GM21526 (cell line): ENCODE results near the gene AUTS2.
A peak's percentile ranks its signal among the peaks of the same experiment; 100 is the strongest.

Source experiments
- ATAC-seq: cut with Tn5 transposase; IDR thresholded peaks from one replicate; pipeline ENCODE4 v1.9.1; 2021; ENCODE audit warnings: moderate library complexity; ENCODE audit not compliant: unreplicated experiment, low FRiP score

Gene AUTS2

DNA sequence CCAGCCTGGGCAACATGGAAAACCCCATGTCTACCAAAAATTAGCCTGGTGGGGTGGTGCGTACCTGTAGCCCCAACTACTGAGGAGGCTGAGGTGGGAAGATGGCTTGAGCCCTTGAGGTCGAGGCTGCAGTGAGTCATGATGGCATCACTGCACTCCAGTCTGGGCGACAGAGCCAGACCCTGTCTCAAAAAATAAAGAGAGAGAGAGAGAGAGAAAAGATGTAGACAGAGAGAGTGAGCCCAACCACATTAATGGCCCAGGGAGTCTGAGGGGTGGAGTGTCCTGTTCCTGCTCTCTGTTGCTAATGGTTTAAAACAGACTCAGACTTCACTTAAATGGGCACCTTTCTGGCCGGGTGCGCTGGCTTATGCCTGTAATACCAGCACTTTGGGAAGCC, 1078.0 kb downstream of the AUTS2 start:
- no peak for ATAC-seq

GRCh38 chr7:70678621-70679251, 1080.5 kb downstream of the AUTS2 start:
- no peak for ATAC-seq

DNA sequence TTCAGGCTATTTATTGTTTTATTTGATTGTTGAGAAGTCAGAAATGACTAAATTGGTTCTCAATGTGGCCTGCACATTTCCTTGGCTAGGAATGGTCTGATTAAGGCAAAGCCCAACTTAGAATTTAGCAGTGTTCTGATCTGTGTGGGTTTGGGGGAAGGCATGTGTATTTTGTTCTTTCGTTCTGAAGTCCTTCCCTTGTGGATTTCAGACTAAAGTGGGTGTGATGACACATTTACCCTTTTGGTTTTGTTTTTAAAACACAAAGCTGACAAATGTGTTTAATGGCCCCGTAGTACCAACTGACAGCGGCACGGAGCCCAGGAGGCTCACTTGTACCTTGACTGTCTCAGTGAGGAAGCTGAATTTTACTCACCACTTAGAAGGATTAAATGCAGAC, 1081.4 kb downstream of the AUTS2 start:
- ATAC-seq = peak; percentile 43

- ATAC-seq = no peak
These were observed 1082.0 kb downstream of the AUTS2 start for GRCh38 chr7:70680306-70680705.

- no peak for ATAC-seq
These were observed 1082.6 kb downstream of the AUTS2 start for GRCh38 chr7:70680743-70681468.

GRCh38 chr7:70681469-70682350, 1083.4 kb downstream of the AUTS2 start:
- peak; percentile 81 for ATAC-seq

DNA sequence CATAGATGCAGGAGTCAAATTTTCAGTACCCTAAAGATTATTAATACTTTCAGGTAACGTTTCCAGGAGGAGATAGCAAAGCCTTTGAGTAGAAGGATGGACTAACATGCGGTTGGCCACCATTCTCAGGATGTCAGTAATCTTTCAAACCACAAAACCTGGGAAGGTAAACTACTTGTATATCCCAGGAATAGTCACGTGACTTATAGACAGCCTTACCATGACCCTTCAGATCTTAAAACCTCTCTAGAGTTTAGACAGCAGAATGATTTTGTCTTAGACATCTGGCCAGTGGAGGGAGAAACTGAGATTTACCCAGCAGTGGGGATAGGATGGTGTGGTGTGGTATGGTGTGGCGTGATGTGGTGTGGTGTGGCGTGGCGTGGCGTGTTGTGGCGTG, 1085.9 kb downstream of the AUTS2 start:
- ATAC-seq = no peak

GRCh38 chr7:70693321-70693685, 1095.0 kb downstream of the AUTS2 start:
- no peak for ATAC-seq

DNA sequence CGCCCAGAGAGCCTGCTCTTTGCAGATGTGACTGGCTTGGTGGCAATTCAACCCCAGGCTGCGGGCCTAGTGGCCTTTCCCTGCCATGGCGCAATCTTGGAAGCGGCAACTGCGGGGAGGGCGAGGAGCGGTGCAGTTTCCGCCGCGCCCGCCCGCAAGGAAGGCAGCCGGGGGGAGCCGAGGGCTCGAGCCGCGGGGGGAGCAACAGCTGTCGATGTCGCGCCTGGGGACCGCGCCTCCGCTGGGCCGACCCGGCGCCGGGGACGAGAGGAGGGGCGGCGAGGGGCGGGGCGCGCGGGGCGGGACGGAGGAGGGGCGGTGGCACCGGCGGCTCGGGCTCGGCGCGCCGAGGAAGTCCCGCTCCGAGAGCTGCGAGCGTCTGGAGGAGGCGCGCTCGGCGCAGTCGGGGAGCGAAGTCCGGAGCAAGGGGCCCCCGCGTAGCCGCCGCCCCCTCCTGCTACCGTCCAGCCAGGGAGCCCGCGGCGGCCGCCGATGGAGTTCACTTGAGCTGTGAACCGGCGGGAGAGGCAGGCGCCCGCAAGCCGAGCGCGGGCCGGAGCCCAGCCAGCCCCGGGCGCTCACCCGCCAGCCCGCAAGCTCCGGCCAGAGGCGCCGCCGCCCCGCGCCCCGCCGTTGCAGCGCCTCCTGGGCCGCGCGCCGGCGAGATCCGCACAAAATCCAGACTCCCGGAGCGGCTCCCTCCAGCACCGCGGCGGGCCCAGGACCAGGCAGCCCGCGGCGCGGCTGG, 1095.6 kb downstream of the AUTS2 start:
- ATAC-seq = peak; percentile 61

DNA sequence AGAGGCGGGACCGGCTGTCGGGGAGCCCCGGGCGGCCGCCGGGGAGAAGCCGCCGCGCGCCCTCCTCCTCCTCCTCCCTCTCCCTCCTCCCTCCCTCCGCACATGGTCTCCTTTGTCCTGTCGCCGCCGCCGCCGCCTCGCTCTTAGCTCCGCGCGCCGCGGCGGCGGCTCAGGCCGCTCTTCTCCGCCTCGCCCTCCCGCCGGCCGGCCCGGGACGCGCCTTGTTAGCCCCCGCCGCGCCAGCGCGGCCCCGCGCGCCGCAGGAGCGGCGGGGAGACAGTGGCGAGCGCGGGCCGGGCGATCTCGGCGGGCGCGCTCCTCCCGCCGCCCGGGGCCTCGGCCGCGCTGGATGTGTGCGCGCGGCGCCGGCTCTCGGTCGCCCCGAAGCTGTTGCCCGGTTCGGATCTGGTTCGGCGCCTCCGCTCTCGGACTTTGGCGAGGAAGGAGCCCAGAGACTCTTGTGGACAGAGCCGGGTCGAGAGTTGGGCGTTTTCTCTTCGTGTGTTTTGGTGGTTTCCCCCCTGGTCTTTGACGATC, 1096.2 kb downstream of the AUTS2 start:
- ATAC-seq = peak; percentile 41

DNA sequence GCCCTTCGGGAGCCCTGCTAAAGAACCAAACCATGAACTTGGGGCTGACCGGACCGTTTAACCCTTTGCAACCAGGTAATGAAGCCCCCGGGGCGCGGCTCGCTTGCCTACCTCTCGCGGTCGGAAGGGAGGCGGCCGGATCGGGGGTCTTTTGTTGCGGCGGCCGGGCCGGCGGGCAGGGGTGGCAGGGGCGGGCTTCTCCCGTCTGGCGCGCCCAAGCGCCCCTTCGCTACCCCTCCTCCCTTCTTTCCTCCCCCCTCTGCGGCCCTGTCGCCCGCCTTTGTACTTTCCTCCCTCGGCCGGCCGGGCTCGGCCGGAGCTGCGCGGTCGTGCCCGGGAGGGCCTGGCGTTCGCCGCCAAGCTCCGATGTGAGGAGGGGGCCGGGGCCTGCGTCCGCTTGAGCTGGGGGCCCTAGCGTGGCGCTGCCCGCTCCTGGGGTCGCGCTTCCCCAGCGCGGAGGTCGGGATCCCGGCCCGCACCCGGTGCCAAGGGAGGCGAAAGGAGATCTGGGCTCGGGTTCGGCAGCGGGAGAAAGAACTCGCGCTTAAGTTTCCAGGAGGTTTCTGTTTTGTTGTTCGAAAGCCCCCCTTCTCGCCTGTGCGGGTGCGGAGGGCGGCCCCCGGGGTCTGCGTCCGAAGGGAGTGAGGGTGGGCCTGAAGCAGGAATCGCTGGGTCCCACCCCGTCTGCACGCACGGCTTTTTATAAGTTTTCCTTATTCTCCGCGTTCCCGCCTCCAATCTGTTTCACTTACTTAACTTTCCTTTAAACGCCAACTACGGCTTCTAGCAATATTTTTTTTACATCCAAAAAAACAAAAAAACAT, 1096.9 kb downstream of the AUTS2 start:
- ATAC-seq = peak; percentile 1

DNA sequence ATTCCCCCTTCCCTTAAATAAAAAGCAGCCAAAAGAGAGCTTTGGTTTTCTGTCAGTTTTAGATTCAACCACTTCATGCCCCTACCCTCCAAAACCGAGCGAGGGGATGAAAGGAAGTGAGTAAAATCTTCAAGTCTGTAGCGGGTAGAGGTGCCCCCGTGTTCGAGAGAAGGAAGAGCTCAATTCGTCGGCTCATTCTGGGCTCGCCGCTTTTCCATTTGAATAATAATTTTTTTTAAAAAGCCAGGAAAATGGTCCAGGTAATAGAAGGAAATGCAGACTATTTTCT, 1097.5 kb downstream of the AUTS2 start:
- no peak for ATAC-seq

DNA sequence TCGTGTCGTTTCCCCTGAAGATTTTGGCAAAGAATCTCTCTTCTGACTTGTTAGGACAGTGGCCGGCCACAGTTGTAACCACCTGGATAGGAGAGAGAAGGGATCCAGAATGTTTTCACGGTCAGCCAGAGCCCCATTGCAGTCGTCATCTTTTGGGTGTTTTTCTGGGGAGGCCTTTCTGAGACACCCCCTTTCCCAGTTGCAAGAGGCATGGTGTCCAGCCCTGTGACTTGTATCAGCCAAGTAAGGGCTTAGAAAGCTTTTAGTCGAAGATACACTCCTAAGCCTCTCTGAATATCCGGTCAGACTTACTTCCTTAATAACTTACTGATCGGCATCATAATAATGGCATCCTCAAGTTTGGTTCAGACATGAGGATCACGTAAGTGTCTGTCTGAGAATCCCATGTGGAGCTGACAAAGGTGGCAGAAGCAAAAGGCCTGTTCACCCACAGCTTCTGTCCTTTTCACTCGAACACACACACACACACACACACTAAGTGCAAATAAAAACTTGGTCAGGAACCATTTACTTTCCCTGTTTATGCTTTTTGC, 1098.0 kb downstream of the AUTS2 start:
- ATAC-seq = no peak

DNA sequence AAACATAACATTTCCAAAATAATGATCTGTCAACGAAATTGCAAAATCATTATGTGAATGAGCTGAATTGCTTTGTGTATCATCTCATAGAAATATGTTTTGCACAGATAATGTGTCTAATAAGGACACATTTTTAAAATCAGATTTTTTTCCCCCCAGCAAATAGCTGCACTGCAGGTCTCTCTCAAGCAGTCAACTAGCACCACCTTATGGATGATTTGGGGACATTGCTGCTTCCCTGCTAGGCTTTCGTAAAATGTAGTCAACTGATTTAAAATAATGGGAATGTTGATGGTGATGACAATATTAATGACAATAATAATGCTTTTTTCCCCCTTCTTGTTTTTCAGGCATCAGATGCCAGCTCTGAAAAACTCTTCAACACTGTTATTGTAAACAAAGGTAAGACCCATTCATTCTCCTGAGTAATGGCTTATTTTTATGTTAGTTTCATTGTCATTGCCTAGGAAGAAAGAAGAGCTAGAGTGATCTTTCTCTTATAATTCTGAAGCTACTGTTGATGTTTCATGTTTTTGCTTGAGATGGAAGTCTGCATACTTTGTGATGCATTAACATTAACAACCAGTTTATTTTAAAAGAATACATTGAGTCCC, 1100.1 kb downstream of the AUTS2 start:
- no peak for ATAC-seq

- no peak for ATAC-seq
These were observed 1101.0 kb downstream of the AUTS2 start for GRCh38 chr7:70699271-70699670.

DNA sequence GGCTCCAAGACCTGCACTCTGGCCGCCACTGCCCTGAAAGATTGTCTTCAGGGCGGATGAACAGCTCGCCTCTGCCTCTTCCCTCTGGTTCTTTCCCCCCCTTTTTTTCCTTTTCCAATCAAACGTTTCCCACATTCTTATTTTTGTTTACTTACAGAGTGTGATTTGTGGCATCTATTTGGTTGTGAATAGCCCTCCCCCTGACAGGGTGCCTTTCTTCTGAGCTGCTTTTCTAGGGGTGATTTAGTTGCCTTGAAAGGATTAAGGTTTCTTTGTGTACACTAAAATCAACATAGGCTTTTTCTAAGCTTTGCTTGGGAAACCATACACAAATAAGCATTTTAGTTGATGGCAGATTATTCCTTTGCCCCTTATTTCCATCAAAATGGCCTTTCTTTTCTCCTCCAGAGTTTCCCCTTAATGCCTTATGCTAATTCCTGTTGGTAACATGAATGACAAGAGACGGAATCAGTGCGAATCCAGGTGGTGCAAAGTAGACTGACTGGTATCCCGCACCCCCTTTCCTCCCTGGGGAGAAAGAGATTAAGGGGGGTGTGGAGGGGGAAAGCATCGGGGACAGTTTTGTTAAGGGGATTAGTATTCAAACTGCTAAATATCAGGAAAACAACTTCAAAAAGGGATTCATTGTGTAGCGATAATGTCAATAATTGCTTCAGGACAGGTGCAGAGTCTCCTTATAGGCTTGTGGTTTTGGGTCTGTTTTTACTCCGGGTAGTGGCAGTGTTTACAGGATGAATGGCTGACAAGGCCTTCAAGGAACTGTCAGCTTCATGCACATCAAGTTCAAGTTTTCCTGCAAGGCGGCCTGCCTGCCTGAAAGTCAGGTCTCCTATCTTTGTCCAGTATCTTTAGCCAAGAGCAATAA, 1102.0 kb downstream of the AUTS2 start:
- ATAC-seq = no peak

GRCh38 chr7:70700941-70701425, 1102.7 kb downstream of the AUTS2 start:
- no peak for ATAC-seq

- no peak for ATAC-seq
These were observed 1103.2 kb downstream of the AUTS2 start for GRCh38 chr7:70701477-70701876.
